Keratinocyte (primary cell): Measurements from ENCODE around the gene TBXAS1.

Experiments
- EZH2 ChIP-seq: IDR thresholded peaks from one replicate; pipeline ENCODE4 v1.6.1; 2012; ENCODE audit warnings: inconsistent platforms, mild to moderate bottlenecking, low read length, moderate library complexity
- TF ChIP-seq, protein P1 (sequence below), 3 experiments: IDR thresholded peaks in 1 of 3; conservative IDR thresholded peaks in 1 of 3; optimal IDR thresholded peaks in 1 of 3; 2 replicates in 2 of 3; 3 replicates in 1 of 3; pipeline versions ENCODE3 to v1.5.1; 2011; ENCODE audit warnings: low read length in 3 of 3, mild to moderate bottlenecking in 3 of 3, moderate library complexity in 2 of 3, control low read depth in 1 of 3, inconsistent platforms in 1 of 3; ENCODE audit not compliant: insufficient read depth in 2 of 3; ENCODE audit errors: extremely low read depth in 1 of 3

DNA sequence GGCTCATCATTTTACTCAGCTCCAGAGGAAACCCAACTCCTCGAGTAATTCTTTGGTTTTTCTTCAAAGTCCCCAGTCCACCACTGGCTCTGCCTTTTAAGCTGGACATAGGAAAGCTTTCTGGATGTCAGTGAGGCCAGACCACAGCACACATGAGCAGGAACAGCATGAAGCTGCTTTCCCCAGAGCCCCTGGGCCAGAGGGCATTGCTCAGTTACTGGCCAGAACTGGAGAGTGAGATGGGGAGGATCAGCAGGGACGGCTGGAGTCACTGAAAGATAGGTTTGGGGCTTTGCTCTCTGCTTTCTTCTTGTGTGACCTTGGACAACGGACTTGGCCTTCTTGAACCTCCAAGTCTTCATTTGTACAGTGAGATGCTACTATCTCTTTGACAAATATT is 190.5 kb downstream of the TBXAS1 start:
- TF ChIP-seq, protein P1, sequence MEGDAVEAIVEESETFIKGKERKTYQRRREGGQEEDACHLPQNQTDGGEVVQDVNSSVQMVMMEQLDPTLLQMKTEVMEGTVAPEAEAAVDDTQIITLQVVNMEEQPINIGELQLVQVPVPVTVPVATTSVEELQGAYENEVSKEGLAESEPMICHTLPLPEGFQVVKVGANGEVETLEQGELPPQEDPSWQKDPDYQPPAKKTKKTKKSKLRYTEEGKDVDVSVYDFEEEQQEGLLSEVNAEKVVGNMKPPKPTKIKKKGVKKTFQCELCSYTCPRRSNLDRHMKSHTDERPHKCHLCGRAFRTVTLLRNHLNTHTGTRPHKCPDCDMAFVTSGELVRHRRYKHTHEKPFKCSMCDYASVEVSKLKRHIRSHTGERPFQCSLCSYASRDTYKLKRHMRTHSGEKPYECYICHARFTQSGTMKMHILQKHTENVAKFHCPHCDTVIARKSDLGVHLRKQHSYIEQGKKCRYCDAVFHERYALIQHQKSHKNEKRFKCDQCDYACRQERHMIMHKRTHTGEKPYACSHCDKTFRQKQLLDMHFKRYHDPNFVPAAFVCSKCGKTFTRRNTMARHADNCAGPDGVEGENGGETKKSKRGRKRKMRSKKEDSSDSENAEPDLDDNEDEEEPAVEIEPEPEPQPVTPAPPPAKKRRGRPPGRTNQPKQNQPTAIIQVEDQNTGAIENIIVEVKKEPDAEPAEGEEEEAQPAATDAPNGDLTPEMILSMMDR (optimal IDR thresholded peaks at IDR 0.05 in 1 of 3, IDR thresholded peaks at IDR 0.05 in 1 of 3, conservative IDR thresholded peaks at IDR 0.05 in 1 of 3; ENCODE audit: extremely low read depth in 1 of 3, insufficient read depth in 2 of 3, low read length in 3 of 3), result no peak
- no peak for TF ChIP-seq EZH2
